ENCODE results near the gene ANXA1. TPM values are rescaled to one million over a fixed set of nuclear protein-coding genes. Genes with fewer than 3 reads are reported as not detected.

ANXA1 gene
- total RNA-seq, 1 experiment from 2014 or later = 486 TPM

GRCh38 chr9:73149371-73150067, 2.1 kb upstream of the ANXA1 start:
- peak overlapping the region; percentile 82 for H3K4me2 ChIP-seq (ENCODE audit: low read length)
- intact Hi-C loops (cut with micrococcal nuclease) = loop anchor here (2.0 kb wide), 1 partner anchor 31 kb away; no protein-coding TSS in a partner anchor
- no peaks in the 10 kb centered on the region for H3K9me3 ChIP-seq (ENCODE audit: control insufficient read depth in 1 of 2, insufficient read depth in 1 of 2, low read depth in 1 of 2, low read length in 2 of 2)
- no peaks in the 10 kb centered on the region for H3K9me2 ChIP-seq (ENCODE audit: insufficient read depth)
- ChIA-PET CTCF (no interaction called here), RAD21 (ENCODE audit: low non-redundant PET in 1 of 2, low total read pairs in 2 of 2, uncharacterized antibody in 2 of 2, unreplicated experiment in 2 of 2) (no interaction called here), POLR2A (interaction anchor here (1.1 to 2.1 kb wide), 2 partner anchors 16 to 27 kb away, joined by 4 to 8 read pairs; no protein-coding TSS in a partner anchor)
- peak overlapping the region; percentile 96 for H2AFZ ChIP-seq (ENCODE audit: low read depth, low read length, poor library complexity, severe bottlenecking)
- BruUV-seq (replicated peaks) = no TSS peak
- H3K9ac ChIP-seq (ENCODE audit: low read length) = peak overlapping the region; percentile 49
- H4K20me1 ChIP-seq (ENCODE audit: insufficient read depth) = no peaks in the 10 kb centered on the region
- H3K4me1 ChIP-seq (ENCODE audit: control insufficient read depth in 1 of 2, insufficient read depth in 2 of 2, low read length in 2 of 2) = peaks cover 54 to 74% of the 10 kb centered on the region in 2 experiments
- peak overlapping the region; percentile 95 for H3K27ac ChIP-seq (ENCODE audit: low read depth, low read length)
- peak; percentile 72; the same call in 1 of the 2 replicates for TF ChIP-seq CEBPB (IDR thresholded peaks at IDR 0.05; ENCODE audit: low read depth)
- peak; percentile 99 for TF ChIP-seq JUND (IDR thresholded peaks at IDR 0.05)
- peak; percentile 70; the same call in 1 of the 2 replicates for TF ChIP-seq SRF (IDR thresholded peaks at IDR 0.05; ENCODE audit: low read depth)
- no peak for TF ChIP-seq ELF1 (IDR thresholded peaks at IDR 0.05; ENCODE audit: borderline replicate concordance, low read depth)
- no peak for TF ChIP-seq REST (IDR thresholded peaks at IDR 0.05; ENCODE audit: low read depth)
- TF ChIP-seq, protein P1, sequence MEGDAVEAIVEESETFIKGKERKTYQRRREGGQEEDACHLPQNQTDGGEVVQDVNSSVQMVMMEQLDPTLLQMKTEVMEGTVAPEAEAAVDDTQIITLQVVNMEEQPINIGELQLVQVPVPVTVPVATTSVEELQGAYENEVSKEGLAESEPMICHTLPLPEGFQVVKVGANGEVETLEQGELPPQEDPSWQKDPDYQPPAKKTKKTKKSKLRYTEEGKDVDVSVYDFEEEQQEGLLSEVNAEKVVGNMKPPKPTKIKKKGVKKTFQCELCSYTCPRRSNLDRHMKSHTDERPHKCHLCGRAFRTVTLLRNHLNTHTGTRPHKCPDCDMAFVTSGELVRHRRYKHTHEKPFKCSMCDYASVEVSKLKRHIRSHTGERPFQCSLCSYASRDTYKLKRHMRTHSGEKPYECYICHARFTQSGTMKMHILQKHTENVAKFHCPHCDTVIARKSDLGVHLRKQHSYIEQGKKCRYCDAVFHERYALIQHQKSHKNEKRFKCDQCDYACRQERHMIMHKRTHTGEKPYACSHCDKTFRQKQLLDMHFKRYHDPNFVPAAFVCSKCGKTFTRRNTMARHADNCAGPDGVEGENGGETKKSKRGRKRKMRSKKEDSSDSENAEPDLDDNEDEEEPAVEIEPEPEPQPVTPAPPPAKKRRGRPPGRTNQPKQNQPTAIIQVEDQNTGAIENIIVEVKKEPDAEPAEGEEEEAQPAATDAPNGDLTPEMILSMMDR (IDR thresholded peaks at IDR 0.05 in 2 of 3, conservative IDR thresholded peaks at IDR 0.05 in 1 of 3; ENCODE audit: borderline replicate concordance in 1 of 3, insufficient read depth in 1 of 3, low read depth in 2 of 3, low read length in 2 of 3) = no peak
- no peak for TF ChIP-seq EZH2phosphoT487 (IDR thresholded peaks at IDR 0.05; ENCODE audit: borderline replicate concordance)
- TF ChIP-seq FOSL1 (IDR thresholded peaks at IDR 0.05; ENCODE audit: low read depth) = peak; percentile 99
- TF ChIP-seq ZFX (IDR thresholded peaks at IDR 0.05) = no peak
- TF ChIP-seq, protein P2, sequence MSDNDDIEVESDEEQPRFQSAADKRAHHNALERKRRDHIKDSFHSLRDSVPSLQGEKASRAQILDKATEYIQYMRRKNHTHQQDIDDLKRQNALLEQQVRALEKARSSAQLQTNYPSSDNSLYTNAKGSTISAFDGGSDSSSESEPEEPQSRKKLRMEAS (IDR thresholded peaks at IDR 0.05) = no peak
- TF ChIP-seq CBX3 (IDR thresholded peaks at IDR 0.05; ENCODE audit: low read depth) = 0 out of 2 replicates have a peak, but pooled peaks have one; percentile 82
- peak; percentile 16; the same call in 1 of the 2 replicates for TF ChIP-seq RAD21 (IDR thresholded peaks at IDR 0.05; ENCODE audit: low read depth)
- TF ChIP-seq POLR2AphosphoS5 (IDR thresholded peaks at IDR 0.05; ENCODE audit: low read depth, low read length) = no peak; the same call in 1 of the 2 replicates
- TF ChIP-seq ZNF274 (IDR thresholded peaks at IDR 0.05; ENCODE audit: low read depth, low read length) = no peak
- TF ChIP-seq SP1 (IDR thresholded peaks at IDR 0.05; ENCODE audit: low read depth) = peak; percentile 93
- no peak for TF ChIP-seq POLR2A (IDR thresholded peaks at IDR 0.05; ENCODE audit: borderline replicate concordance, extremely low read depth, insufficient read depth, insufficient read length)
- peaks cover 29% of the 10 kb centered on the region for H3K79me2 ChIP-seq (ENCODE audit: insufficient read depth, low read length)
- DNase-seq (ENCODE audit: low read depth, low spot score) (peak; percentile 69), ATAC-seq (peak; percentile 45)
- peaks cover under 1 to 2% of the 10 kb centered on the region in 2 experiments; a peak in 2 of 4 replicates for H3K36me3 ChIP-seq (ENCODE audit: control insufficient read depth in 1 of 2, insufficient read depth in 2 of 2, low read length in 2 of 2)
- no peaks in the 10 kb centered on the region for H3K27me3 ChIP-seq (ENCODE audit: insufficient read depth, low read length)
- peak overlapping the region in 1 of 2 experiments; percentile 40; a peak in 2 of 4 replicates for H3K4me3 ChIP-seq (replicated peaks in 1 of 2; ENCODE audit: low read depth in 1 of 2, low read length in 2 of 2)
